NCI-H1694 (cell line): ENCODE measurements around the gene ANKH.
"Not testable (repeated sequence)": the region's sequence is repeated elsewhere in the genome, so short reads cannot be mapped to it uniquely, and the experiment has no call there.

Experiments used
- DNase-seq: peaks from one replicate; lab custom pipeline; 2025; lab: John Stamatoyannopoulos, UW

ANKH gene

DNA sequence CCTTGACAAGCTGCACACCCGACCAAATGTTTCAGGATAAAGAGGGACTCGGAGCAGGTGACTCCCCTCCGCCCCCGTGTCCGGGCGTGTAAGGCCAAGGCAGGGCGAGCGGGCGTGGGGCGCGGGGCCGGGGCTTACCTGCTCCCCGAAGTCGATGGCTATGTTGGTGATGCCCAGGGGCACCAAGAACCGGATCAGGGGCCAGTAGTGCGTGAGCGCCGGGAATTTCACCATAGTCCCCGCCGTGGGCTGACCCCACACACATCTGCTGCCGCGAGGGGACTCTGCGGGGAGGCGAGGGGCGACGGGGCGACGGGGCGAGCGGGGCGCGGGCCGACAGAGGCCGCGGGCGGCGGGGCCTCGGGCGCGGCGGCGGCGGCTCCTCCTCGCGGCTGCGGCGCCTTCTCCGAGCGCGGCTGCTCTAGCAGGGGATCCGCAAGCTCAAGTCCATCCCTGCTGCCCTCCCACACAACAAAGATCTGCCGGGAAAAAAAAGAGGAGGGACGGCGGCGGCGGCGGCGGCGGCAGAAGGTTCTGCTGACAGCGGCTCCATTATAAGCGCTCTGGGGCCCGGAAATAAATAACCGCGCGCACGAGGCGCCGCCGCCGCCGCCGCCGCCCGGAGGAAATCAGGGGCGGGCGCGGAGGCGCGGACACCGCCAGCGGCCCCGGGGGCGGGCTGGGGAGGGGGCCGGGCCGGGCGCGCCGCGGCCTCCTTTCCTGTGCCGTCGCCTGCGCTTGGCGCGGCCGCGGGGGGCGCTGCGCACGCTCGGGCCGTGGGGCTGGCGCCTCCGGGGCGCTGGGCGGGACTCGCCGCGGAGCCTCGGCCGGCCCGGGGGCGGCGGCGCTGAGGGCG, at the start of gene ANKH:
Gene ANKH, minus strand, starts transcription at position 565 of the 856 bp plus-strand sequence. Its CDS starts 331 bp downstream, at position 234.
- DNase-seq, result peak; percentile 58

DNA sequence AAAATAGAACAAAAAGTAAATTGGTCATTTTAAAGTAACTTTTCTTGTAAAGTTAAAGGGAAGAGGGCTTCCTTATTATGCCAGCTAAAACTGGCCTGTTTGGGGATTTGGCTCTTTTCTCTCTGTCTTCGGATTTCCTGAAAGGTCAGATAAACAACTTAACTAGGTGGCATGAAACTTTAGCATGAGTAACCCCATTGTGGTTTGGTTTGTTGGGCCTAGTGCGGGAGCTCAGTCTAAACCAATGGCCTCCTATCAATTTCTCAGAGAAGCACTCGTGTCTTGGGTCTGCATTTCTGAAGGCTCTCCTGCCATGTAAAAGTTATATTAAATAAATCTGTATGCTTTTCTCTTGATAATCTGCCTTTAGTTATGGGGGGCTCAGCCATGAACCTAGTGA, 48.5 kb upstream of the ANKH start:
- no peak for DNase-seq

DNA sequence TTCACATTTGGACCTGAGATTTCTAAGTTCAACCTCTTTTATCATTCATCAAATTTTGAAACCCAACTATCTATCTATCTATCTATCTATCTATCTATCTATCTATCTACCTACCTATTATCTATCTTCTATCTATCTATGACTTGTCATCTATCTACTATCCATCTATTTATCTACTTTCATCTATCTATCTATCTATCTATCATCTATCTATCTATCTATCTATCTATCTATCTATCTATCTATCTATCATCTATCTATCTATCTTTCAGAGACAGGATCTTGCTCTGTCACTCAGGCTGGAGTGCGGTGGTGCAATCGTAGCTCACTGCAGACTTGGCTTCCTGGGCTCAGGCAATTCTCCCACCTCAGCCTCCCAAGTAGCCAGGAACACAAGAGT, 47.5 kb upstream of the ANKH start:
- DNase-seq, result not testable (repeated sequence)

DNA sequence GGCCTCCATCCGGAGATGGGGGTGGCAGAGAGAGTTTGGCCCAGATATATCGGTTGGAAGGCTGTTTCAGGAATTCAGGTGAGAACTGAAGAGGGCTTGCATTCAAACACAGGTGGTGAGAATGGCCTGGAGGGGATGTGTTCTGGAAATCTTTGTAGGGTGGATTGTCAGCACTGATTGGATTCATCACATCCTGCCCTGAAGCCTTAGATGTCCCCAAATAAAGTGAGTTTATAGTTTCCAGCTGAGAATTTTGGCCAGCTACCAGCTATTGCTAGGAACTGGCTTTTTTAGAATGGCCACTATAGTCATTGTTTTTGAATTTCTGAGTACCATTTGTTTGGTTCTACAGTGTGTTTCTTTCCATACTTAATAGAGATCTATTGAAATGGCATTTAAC, 46.1 kb upstream of the ANKH start:
- DNase-seq, result no peak

DNA sequence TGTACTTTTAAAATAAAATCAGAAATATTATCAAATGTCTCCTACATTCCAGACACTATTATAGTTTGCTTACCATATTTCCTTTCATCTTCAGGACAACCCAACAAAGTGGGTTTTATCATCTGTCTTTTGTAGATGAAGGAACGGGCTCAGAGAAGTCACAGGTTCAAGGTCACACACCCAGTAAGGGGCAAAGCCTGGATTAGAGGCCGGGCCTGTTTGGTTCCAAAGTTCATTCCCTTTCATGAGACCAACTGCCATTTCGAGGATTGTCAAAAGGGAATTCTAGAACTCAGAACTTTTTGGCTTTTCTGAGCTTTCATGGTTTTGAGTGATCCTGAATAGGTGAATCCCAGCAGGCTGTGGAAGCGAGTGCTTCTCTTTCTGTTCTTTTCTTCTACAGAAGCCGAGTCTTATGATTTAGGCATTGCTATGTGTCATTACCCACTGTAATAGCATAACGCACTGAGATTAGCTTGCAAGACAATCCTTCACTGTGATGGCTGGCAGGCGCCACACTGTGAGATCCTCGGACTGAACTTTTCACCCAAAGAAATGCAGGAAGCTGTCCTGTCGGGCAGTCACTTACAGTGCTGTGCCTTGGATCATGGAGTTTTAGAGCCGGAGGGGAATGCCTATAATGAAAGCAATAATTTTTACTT, 43.8 kb upstream of the ANKH start:
- no peak for DNase-seq

DNA sequence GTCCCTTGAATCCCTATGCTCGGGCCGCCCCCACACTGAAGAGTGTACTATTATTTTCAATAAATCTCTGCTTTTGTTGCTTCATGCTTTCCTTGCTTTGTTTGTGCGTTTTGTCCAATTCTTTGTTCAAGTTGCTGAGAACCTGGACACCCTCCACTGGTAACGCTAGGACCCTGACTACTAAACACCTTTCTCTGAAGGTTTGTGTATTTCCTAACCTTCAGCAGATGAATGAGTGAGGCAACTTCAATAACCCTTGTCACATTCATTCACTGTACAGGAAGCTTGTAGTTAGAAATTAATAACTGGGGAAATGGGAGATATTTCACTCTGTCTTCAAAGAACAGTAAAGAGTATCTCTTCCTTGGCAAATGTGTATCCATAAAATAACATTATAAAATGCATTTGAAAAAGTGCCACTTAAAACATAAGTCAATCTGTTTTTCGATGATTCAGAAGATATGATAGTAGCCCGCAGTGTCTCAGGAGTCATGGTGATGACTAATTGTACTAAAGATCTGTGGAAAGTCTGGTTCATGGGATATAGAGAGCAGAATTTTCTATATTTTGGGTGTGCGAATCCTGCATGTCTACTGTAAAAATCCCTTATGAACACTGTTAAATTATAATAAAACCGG, 43.2 kb upstream of the ANKH start:
- no peak for DNase-seq

DNA sequence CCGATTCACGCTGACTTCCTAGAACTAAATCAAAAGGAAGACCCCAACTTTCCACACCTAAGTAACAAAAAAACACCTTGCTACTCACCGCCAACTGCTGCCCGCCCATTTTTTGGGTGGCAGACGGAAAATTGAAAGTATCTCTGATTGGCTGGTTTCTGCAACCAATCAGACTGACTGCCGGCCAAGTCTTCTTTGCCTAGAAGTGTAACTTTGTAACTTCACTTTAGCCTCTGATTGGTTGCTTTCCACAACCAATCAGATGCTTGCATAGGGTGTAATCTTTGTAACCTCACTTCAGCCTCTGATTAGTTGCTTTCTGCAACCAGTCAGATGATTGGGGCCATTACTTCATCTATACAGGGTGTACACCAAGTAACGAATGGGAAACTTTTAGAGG, 42.6 kb upstream of the ANKH start:
- no peak for DNase-seq

DNA sequence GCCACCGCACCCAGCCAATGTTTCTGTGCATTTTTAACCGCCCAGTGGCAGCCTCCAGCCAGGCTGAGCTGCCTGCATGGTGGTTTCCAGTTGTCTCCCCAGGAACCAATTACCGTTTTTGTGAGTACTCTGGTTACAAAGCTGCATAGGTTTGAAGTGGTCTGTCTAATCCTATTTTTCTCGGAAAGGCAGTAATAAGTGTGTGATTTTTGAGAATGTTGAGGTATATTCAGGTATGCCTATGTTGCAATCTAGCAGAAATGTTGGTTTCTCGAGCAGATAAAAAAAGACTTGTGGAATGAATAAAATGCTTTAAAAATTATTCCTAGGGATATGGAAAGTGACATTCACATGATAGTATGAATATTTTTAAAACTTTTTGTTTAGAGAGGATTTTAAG, 41.5 kb upstream of the ANKH start:
- DNase-seq, result no peak

DNA sequence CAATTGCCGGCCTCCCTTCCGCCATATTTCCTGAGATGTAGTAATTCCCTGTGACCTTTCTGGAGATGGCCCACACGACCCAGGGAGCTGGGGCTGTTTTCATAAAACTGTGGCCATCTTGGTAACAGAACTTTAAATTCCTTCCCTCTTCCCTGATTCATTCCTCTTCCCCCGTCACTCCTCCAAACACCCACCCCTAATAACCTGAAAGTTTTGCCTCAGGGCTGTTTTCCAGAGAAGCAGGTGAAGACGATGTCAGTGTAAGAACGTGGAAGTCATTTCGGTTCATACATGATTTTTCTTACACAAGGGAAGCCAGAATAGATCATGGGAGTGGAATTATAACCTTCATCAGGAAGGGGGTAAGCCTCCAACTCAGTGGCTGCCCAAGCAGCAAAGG, 40.6 kb upstream of the ANKH start:
- no peak for DNase-seq

DNA sequence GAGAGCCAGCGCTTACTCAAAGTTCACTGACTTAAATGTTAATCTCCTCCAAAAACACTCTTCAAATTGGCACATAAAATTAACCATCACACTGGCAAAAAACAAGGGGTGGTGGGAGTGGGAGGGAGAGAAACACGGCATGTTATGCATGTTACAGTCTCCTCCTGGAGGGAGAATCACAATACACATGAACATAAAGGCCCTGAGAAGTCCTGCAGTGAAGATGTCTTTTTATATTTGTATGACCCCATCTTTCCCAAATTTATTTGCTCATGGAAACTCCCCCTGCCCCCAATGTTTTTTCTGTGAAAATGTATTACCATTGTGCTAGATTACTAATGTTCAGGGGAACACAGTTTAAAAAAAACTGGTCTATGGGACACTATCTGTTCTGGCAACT, 37.8 kb upstream of the ANKH start:
- DNase-seq, result no peak

DNA sequence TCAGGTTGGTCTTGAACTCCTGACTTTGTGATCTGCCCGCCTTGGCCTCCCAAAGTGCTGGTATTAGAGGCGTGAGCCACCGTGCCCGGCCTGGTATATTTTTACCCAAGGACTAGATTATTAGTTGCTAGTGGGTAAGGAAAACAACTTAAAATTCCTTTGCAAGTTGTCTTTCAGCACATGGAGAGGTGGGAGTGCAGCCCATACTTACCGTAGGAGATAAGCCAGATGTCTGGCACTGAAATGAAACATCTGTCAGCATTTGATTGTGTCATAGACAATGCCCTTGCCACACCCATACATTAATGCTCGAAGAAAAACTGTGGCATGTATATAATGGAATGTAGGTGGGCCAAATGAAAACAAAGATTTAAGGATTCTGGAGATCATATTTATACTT, 36.6 kb upstream of the ANKH start:
- no peak for DNase-seq

DNA sequence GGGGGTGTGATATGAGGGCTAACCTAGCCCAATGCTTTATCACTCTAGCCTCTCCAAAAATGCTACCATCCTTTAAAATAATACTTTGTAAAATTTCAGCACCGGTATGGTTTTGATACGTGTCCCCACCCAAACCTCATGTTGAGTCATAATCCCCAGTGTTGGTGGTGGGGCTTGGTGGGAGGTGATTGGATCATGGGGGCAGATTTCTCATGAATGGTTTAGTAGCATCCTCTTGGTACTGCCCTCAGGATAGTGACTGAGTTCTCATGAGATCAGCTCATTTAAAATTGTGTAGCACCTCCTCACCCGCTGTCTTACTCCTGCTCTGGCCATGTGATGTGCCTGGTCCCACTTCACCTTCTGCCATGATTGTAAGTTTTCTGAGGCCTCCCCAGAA, 35.0 kb upstream of the ANKH start:
- no peak for DNase-seq

DNA sequence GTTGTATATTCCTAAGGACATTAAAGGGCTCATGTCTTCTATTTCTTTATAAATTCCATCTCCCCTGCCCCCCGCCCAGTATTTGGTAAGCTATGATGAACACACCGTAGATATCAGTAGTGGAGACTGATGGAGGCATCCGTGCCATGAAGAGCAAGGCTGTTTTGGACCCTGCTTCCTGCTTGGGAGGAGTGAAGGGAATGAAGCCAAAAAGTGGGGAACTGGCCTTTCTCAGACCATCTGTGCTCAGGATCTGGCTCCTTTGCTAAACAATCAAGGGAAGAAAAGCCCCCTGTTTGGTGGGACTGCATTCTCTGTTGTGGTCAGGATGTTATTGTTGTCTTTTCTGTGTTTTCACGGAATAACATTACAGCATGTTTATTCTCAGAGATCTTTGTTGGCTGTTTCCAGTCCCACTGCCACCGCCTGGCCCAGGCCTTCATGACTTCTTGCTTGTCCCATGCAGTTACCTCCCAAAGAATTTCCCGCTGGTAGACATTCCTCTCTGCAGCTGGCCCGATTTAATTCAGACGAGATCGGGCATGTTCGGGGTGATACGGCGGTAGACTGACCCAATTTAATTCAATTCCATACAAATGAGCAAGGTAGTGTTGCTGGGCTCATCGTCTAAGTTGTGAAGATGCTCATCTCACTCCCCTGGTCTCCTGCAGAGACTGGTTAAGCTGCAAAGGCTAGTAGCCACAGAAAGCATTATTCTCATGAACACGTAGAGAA, 31.4 kb upstream of the ANKH start:
- DNase-seq, result no peak

DNA sequence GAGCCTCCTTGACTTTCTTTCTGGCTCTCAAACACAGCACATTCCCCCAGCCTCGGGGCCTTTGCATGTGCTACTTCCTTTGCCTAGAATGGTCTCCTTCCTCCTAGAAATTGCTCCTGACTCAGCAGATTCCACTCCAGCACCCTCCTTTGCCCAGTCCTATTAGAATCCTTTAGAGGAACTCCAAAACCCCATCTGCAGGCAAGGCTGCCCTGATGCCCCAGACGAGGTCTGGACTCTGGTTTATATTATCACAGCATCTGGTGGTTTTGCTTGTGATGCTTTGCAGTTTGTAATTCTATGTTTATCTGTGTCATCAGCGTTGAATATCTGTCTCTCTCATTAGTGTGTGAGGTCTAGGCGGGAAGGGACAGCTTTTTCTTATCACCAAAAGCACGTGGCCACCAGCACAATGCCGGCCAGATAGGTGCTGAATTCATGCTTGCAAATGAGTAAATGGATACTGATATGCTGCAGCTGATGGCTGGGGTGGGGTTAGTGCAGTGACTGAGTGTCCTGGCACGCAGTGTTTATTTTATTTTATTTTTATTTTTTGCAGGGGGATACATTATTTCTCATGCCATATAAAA, 30.0 kb upstream of the ANKH start:
- no peak for DNase-seq

DNA sequence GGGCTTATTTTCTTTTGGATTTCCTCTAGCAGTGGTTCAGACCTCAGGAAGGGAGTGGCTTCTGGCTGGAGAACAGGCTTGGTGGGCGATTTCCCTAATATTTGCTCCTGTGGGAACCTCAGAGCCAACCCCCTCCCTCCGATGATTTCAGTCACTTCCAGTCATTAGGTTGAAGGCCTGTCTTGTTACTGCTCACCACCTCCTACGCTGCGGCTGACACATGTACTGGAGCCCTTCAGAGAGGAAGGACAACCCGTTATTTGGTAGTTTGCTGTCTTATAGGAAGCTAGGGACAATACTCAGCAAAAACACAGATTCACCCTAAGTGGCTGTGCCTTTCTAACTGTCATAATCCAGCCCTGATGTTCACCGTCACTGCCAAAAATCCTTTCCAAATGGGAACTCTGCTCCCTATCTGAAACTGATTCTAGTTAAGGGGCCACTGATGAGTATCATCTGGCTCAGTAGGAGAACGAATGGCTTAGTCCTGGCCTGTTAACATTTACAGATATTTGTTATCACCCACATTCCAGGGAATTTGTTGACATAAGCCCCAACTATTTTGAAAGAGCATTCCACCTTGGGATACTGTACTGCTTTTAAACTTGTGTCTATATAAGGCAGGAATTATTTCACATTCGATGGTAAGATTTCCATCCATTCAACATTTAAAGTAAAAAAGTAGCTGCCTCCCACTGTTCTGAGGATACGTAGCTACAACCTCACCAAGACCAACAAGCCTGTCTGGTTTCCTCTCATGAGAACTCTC, 29.3 kb upstream of the ANKH start:
- DNase-seq, result no peak

DNA sequence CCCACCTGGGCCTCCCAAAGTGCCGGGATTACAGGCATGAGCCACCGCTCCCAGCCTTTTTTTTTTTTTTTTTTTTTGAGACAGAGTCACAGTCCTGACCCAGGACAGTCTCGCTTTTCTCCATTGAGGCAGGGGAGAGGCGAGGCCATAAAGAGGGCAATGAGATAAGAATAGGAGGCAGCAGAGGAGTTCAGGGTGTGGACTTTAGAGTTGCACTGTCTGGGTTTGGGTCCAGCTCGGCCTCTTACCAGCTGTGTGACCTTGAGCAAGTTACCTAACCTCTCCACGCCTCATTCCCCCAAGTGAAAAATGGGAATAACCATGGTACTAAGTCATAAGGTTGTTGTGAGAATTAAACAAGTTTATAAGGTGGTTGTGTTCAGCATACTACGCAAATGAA, 24.6 kb upstream of the ANKH start:
- DNase-seq, result no peak

DNA sequence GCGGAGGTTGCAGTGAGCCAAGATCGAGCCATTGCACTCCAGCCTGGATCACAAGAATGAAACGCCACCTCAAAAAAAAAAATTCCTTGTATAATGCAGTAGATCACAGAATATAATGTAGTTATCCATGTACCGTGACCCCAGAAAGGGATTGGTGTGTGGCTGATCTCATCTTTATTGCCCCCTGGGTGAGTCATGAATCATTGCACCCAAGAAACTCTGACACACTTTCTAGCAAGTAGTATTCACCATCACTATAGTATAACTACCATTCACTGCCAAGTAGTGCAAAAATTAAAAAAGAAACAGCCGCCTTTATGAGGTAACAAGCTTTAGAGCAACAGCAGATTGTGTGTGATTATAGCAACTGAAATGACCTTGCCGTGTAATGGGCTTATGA, 23.7 kb upstream of the ANKH start:
- no peak for DNase-seq

DNA sequence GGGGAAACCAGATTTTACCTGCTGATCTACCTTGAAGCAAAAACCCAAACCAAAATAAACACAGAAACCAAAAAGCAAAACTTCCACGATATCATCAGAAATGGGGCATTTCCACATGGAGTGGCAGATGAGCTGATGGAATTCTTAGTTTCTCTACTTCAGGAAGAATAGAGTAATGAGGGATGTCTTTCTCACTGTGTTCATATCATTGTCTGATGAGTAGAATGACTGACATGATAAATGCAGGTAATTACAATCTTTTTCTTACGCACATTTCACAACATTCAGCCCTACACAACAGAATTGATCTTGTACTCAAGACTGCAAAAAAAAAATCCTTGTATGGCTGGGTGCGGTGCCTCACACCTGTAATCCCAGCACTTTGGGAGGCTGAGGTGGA, 23.2 kb upstream of the ANKH start:
- no peak for DNase-seq

DNA sequence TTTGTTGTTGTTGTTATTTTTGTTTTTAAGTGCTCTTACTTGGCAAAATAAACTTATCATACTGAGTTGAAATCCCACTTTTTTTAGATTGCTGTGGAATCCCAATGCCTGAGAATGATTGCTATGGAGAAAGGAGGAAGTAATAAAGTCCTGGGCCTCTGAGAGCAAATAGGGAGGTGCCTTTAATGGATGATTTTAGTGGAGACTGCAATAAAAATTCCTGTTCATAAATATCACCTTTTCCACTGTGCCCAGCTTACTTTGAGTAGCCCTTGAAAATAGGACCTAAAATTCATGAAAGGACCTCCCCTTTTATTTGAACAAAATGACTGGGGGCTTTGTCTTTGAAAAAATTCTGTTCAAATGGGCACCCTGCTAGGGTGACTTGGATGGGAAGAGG, 21.8 kb upstream of the ANKH start:
- no peak for DNase-seq

DNA sequence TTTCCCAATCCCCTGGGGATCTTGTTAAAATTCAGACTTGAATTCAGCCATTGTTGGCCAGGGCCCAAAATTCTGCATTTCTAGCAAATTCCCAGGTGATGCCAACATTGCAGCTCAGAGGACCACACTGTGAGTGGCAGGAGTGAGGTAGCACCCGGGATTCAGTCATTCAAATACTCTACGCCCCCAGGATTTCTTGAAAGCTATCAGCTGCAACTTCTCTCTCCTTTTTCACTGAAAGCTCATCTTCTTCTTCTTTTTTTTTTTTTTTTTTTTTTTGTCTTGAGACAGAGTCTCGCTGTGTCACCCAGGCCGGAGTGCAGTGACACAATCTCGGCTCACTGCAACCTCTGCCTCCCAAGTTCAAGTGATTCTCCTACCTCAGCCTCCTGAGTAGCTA, 19.3 kb upstream of the ANKH start:
- DNase-seq, result no peak

DNA sequence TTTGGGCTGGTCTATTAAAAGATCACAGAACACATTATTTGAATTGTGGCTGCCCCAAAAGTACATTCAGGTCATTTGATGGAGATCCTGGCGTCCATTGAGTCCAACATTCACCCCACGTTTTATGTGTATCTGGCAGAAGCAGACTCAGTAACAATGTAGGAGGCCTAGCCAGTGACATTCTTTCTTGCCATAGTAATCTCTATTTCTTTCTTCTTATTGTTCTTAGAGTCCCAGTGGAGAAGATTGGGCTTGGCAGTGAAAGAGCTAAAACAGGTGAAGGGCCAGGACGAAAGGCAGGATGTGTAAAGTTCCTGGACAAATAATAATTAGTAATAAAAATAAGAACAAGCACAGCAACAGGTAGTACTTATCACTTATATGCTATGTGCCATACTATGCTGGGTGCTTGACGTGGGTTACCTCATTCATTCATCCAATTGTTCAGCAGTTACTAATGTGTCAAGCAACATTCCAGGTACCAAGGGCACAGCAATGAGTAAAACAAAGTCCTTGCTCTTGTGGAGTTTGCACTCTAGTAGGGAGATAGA, 12.6 kb upstream of the ANKH start:
- DNase-seq, result no peak
